B cell (primary cell): ENCODE results near the gene USB1. TPM values are rescaled to one million over a fixed set of nuclear protein-coding genes. Genes with fewer than 3 reads are reported as not detected.

Source experiments
- ATAC-seq: fragments of 200-7000 bp; cut with Tn5 transposase; one replicate; pipeline ENCODE4 v1.10.0; 2021; ENCODE audit warnings: low read depth, mild to moderate bottlenecking, moderate number of reproducible peaks, moderate library complexity
- CTCF ChIA-PET: fragments of 350-600 bp; sonication (Branson Sonifier 250); formaldehyde crosslinking; loops from one replicate; lab custom pipeline; 2021; ENCODE audit warnings: antibody characterized with exemption, inconsistent platforms; lab: Charles Lee
- POLR2A ChIA-PET: fragments of 350-600 bp; sonication (Branson Sonifier 250); formaldehyde crosslinking; loops from one replicate; lab custom pipeline; 2021; ENCODE audit warnings: antibody characterized with exemption; lab: Charles Lee
- DNase-seq: peaks from one replicate; pipeline ENCODE4 v3.0.0; 2013
- H2AFZ ChIP-seq: 2 replicates; pipeline ENCODE4 v1.6.1; 2012; ENCODE audit warnings: mild to moderate bottlenecking, low read depth, low read length; ENCODE audit not compliant: insufficient read depth, poor library complexity, severe bottlenecking
- H3K27ac ChIP-seq, 2 donors: 1 replicate in 1 of 2; 2 replicates in 1 of 2; pipeline ENCODE4 v1.5.1; 2012 to 2013; ENCODE audit warnings: low read length in 2 of 2, mild to moderate bottlenecking in 2 of 2, moderate library complexity in 1 of 2
- H3K27me3 ChIP-seq, 4 experiments: fragments of 200-600 bp in 1 of 4; sonication (generic) in 1 of 4; replicated peaks in 1 of 4; 1 replicate in 2 of 4; 2 replicates in 2 of 4; pipeline versions ENCODE4 v1.6.1 to v1.7.0; 2013 to 2016; ENCODE audit warnings: low read length in 3 of 4, mild to moderate bottlenecking in 2 of 4, mixed read lengths in 1 of 4, moderate library complexity in 1 of 4; ENCODE audit not compliant: insufficient read depth in 4 of 4, control insufficient read depth in 3 of 4; ENCODE audit errors: control extremely low read depth in 1 of 4
- H3K36me3 ChIP-seq, 2 experiments: replicated peaks in 1 of 2; 1 replicate in 1 of 2; 2 replicates in 1 of 2; pipeline versions ENCODE4 v1.6.1 to v1.7.1; 2013; ENCODE audit warnings: low read length in 1 of 2; ENCODE audit not compliant: insufficient read depth in 2 of 2, control insufficient read depth in 1 of 2; ENCODE audit errors: control extremely low read depth in 1 of 2, extremely low read depth in 1 of 2
- H3K4me1 ChIP-seq, 2 donors: fragments of 200-600 bp in 1 of 2; sonication (generic) in 1 of 2; 1 replicate in 1 of 2; 2 replicates in 1 of 2; pipeline versions ENCODE4 v1.5.1 to v1.6.1; 2013 to 2017; ENCODE audit warnings: low read length in 2 of 2; ENCODE audit not compliant: control insufficient read depth in 2 of 2, insufficient read depth in 2 of 2
- H3K4me2 ChIP-seq: replicated peaks from 2 replicates; pipeline ENCODE3; 2012; ENCODE audit warnings: mild to moderate bottlenecking, low read depth, low read length; ENCODE audit not compliant: poor library complexity, severe bottlenecking
- H3K4me3 ChIP-seq, 5 experiments: fragments of 200-600 bp in 1 of 5; sonication (generic) in 1 of 5; 1 replicate in 3 of 5; 2 replicates in 2 of 5; pipeline versions ENCODE4 v1.5.1 to v1.7.0; 2011 to 2016; ENCODE audit warnings: low read length in 4 of 5, mild to moderate bottlenecking in 4 of 5, low read depth in 2 of 5, control low read depth in 1 of 5, moderate library complexity in 1 of 5; ENCODE audit not compliant: insufficient read depth in 1 of 5; ENCODE audit errors: control extremely low read depth in 1 of 5, extremely low read depth in 1 of 5
- H3K79me2 ChIP-seq: fragments of 200-600 bp; sonication (generic); one replicate; pipeline ENCODE4 v1.6.0; 2016; ENCODE audit warnings: low read length; ENCODE audit not compliant: control insufficient read depth, insufficient read depth
- H3K9ac ChIP-seq: fragments of 200-600 bp; sonication (generic); 2 replicates; pipeline ENCODE4 v1.6.1; 2017; ENCODE audit warnings: mild to moderate bottlenecking, low read length, moderate library complexity
- H3K9me3 ChIP-seq, 3 donors: one replicate each; pipeline versions ENCODE4 v1.6.1 to v1.7.1; 2013; ENCODE audit warnings: low read length in 2 of 3; ENCODE audit not compliant: control insufficient read depth in 2 of 3, insufficient read depth in 1 of 3; ENCODE audit errors: control extremely low read depth in 1 of 3
- H4K20me1 ChIP-seq: 2 replicates; pipeline ENCODE4 v1.6.0; 2012; ENCODE audit warnings: mild to moderate bottlenecking, low read length; ENCODE audit not compliant: insufficient read depth, control insufficient read depth, poor library complexity, severe bottlenecking
- H3K27ac Mint-ChIP-seq: one replicate; pipeline ENCODE4 v1.8.0; 2021; ENCODE audit warnings: mixed read lengths
- H3K27me3 Mint-ChIP-seq: one replicate; pipeline ENCODE4 v1.8.0; 2021; ENCODE audit warnings: mixed read lengths
- H3K4me1 Mint-ChIP-seq: one replicate; pipeline ENCODE4 v1.8.0; 2021; ENCODE audit warnings: mixed read lengths
- H3K4me3 Mint-ChIP-seq: one replicate; pipeline ENCODE4 v1.8.0; 2021; ENCODE audit warnings: mixed read lengths
- H3K9me3 Mint-ChIP-seq: one replicate; pipeline ENCODE4 v1.8.0; 2022; ENCODE audit warnings: mixed read lengths; ENCODE audit not compliant: insufficient read depth
- CTCF ChIP-seq: fragments of 200-600 bp; IDR thresholded peaks from one replicate; pipeline ENCODE4 v1.8.0; 2022; ENCODE audit warnings: antibody characterized with exemption, mild to moderate bottlenecking
- EZH2 ChIP-seq: IDR thresholded peaks from 2 replicates; pipeline ENCODE4 v1.6.1; 2012; ENCODE audit warnings: borderline replicate concordance, low read depth, mild to moderate bottlenecking, moderate library complexity, low read length; ENCODE audit not compliant: insufficient read depth, poor library complexity, severe bottlenecking
- WGBS: methylation state at CpG from one replicate; pipeline ENCODE4 v1.1.5; 2013; ENCODE audit warnings: missing lambda C conversion rate; ENCODE audit not compliant: insufficient coverage; 5-methylcytosine and 5-hydroxymethylcytosine counted together
- intact Hi-C: fragments of 100-400 bp; cut with micrococcal nuclease; formaldehyde crosslinking; loops from one replicate; pipeline ENCODE4 v1.10.0; 2022
- polyA plus RNA-seq: library from polyadenylated mRNA; depleted of rRNA; stranded (reverse); fragments of >200 nt; gene quantifications from 2 replicates; pipeline ENCODE4 v1.2.3, GENCODE V29; 2012
- total RNA-seq, 2 donors: library from RNA; stranded (reverse); fragments of 120-200 nt in 1 of 2; gene quantifications; 1 replicate in 1 of 2; 2 replicates in 1 of 2; pipeline versions ENCODE4 v1.2.3 to v1.2.4, GENCODE V29; 2013 to 2022

USB1 gene
- total and polyA plus RNA-seq, 2 donors (not counting 1 experiment from before 2014, with no cell fraction given): 32.8 to 37.0 TPM

- Histone ChIP-seq H3K27me3 (no peaks in the 10 kb centered on the region), H3K9ac (no peak overlapping the region), H3K4me3 (no peak overlapping the region), H4K20me1 (peaks cover 41% of the 10 kb centered on the region), H3K36me3 (peaks cover 0 to 23% of the 10 kb centered on the region in 2 experiments), H2AFZ (no peak overlapping the region), H3K27ac (no peak overlapping the region), H3K4me1 (peaks cover 16 to 23% of the 10 kb centered on the region in 2 donors), H3K9me3 (no peaks in the 10 kb centered on the region), H3K79me2 (peaks cover 21% of the 10 kb centered on the region), H3K4me2 (no peak overlapping the region)
- POLR2A ChIA-PET: no interaction called here
- CTCF ChIA-PET: no interaction called here
- TF ChIP-seq CTCF (peak; percentile 20), EZH2 (no peak)
- intact Hi-C loops: no loop called here
- Mint-ChIP-seq H3K27ac (no peak overlapping the region), H3K9me3 (no peaks in the 10 kb centered on the region), H3K27me3 (no peaks in the 10 kb centered on the region), H3K4me3 (no peak overlapping the region), H3K4me1 (peaks cover 21% of the 10 kb centered on the region)
- ATAC-seq (peak; percentile 66), DNase-seq (peak; percentile 42)
- 27% methylated on average over 4 of the region's 4 CpGs for WGBS
Observed at GRCh38 chr16:57994778-57995177, 6.4 kb upstream of the USB1 start.

GRCh38 chr16:57995721-57996405 is 5.3 kb upstream of the USB1 start:
- TF ChIP-seq CTCF (no peak), EZH2 (no peak)
- POLR2A ChIA-PET: no interaction called here
- H3K27me3 Mint-ChIP-seq: no peaks in the 10 kb centered on the region
- H3K27ac ChIP-seq: no peak overlapping the region
- H2AFZ ChIP-seq: no peak overlapping the region
- peaks cover 0 to 23% of the 10 kb centered on the region in 2 experiments for H3K36me3 ChIP-seq
- no peaks in the 10 kb centered on the region for H3K27me3 ChIP-seq
- no peak for DNase-seq
- H4K20me1 ChIP-seq: peaks cover 41% of the 10 kb centered on the region
- no peak for ATAC-seq
- no peak overlapping the region for H3K9ac ChIP-seq
- no peak overlapping the region for H3K4me2 ChIP-seq
- 95% methylated on average over 17 of the region's 18 CpGs for WGBS
- intact Hi-C loops: no loop called here
- H3K79me2 ChIP-seq: peaks cover 21% of the 10 kb centered on the region
- no peak overlapping the region for H3K4me3 Mint-ChIP-seq
- H3K9me3 Mint-ChIP-seq: no peaks in the 10 kb centered on the region
- peaks cover 21% of the 10 kb centered on the region for H3K4me1 Mint-ChIP-seq
- no peaks in the 10 kb centered on the region for H3K9me3 ChIP-seq
- no peak overlapping the region for H3K27ac Mint-ChIP-seq
- peaks cover 18 to 26% of the 10 kb centered on the region in 2 donors for H3K4me1 ChIP-seq
- H3K4me3 ChIP-seq: no peak overlapping the region
- CTCF ChIA-PET: no interaction called here
